HG03097 (cell line): ENCODE results near the gene AVEN.

Experiments used
- ATAC-seq: cut with Tn5 transposase; IDR thresholded peaks from one replicate; pipeline ENCODE4 v1.9.1; 2021; ENCODE audit not compliant: unreplicated experiment, low FRiP score

The AVEN gene

DNA sequence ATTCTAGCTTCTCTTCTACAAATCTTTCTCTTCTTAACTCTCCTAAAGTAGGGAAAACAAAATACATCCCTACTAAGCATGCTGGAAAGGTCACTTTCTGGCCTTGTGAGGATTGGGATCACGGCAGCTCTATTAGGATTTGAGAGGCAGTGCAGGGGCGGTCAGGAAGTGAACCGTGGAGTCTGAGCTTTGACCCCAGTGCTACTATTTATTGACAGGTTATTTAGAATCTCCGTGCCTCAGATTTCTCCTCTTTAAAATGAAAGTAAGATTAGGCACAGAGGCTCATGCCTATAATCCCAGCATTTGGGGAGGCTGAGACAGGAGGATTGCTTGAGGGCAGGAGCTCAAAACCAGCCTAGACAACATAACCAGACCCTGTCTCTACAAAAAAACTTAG, 112.7 kb downstream of the AVEN start:
- ATAC-seq: no peak

DNA sequence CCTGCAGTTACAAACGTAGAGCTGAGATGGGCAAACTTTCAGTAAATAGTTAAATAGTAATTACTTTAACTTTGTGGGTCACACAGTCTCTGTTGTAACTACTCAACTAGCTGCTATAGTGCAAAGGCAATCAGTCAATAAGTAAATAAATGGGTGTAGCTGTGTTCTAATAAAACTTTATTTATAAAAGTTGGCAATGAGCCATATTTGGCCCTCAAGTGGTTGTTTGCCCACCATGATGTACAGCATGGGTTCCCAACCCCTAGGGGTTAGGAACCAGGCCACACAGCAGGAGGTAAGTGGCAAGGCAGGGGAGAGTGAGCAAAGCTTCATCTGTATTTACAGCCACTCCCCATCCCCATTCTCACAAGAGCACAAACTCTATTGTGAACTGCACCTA, 115.6 kb downstream of the AVEN start:
- no peak for ATAC-seq

DNA sequence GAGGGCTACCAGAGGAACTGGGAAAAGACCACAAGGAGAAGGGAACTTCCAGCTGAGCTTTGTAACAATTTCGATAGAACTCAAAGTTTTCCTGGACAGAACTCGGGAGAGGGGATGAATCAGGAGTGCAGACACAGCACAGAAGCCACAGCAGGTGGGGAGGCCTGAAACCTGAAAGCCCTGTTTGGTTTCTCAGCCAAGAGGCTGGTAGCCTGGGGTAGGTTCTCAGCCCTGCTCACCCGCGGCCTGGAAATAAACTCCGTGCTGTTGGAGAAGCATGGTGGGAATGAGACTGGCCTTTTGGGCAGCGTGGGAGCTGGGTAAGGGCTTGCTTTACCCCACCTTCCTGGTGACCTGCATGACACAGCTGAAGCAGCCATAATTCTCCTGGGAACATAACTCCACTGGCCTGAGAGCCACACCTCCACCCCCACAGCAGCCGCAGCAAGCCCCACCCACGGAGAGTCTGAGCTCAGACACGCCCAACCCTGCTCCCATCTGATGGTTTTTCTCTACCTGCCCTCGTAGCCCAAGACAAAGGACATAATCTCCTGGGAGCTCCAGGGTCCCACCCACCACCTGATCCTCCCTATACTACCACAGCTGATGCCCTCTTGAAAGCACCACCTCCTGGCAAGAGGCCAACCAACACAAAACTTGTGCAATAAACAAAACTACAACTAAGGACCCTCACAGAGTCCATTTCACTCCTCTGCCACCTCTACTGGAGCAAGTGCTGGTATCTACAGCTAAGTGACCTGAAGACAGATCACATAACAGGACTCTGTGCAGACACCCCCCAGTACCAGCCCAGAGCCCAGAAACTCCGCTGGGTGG, 123.2 kb downstream of the AVEN start:
- no peak for ATAC-seq

DNA sequence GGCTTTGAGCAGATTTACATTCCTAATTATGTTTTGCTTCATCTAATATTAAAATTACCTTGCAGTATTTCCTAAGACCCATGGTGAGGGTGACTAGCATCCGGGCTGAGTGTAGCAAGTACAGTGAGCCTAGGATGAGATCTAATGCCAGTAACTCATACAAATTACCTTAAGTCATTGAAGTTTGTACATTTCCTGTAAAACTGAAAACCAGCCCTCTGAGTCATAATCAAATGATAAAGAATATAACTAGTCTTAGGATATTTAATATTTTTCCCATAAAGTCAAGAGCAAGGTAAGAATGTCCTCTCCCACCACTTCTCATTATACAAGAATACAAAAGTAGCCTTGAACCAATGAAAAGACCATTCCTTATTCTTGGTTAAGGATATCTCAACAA, 125.5 kb downstream of the AVEN start:
- ATAC-seq: no peak

DNA sequence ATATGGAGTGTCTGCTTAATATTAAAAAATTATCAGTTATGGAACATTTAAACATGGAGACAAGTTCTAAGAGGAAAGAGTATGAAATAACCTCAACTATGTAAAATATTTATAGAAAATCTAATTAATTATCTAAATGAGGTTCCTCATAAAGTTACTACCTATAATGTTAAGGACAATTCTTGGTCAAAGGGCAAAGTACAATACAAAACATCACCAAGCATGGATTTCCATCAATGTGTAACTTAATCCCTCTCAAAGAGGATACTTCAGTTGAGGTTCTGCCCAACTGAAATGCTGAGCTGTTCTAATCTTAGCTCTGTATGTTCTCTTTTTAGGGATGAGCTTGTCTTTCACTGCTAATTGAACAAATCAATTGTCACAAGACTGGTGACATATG, 126.7 kb downstream of the AVEN start:
- no peak for ATAC-seq

DNA sequence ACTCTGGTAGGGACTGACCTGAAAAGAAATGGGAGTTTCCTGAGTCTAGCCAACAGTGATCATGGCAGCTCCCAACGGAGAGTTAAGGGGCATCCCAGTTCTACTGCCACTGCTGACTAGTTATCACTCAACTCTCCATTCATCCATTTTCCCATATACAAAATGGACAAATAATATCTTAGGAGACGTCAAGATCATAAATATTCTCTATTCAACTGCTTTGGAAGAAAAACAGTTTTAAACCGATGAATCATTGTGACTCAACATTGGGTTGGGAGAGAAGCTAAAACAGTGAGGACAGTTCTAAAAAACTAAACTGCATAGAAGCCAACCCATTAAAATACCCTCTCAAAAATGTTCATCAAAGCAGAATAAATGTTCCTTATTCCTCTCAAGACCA, 128.3 kb downstream of the AVEN start:
- ATAC-seq: no peak

DNA sequence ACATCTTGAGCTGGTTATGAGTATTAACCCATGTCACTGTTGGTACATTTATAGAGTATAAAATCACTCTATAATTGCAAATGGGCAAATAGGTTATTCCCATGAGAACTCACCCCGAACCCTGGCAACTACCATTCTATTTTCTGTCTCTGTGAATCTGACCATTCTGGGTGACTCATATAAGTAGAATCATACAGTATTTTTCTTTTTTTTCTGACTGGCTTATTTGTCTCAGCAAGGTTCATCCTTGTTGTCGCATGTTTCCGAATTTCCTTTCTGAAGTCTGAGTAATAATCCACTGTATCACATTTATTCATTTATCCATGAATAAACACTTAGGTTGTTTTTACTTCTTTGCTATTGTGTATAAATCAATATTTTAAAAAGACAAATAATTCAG, 130.6 kb downstream of the AVEN start:
- ATAC-seq: no peak

DNA sequence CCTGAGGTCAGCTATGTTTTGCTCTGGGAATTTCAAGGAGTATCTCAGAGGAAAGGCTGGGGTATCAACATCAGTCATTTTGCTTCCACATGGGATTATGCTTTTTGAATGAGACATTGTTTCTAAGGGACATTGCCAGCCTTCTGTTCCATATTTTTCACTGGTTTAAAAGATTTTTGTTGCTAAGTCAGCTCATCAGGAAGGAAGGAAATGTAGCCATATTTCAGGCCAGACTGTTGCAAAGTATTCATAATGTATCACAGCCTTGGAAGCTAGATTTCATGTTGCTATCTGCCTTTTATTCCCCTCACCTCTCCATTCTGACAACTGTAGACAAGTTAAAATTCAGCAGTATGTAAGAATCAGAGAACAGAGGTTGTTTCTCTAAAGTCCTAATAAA, 131.7 kb downstream of the AVEN start:
- no peak for ATAC-seq

DNA sequence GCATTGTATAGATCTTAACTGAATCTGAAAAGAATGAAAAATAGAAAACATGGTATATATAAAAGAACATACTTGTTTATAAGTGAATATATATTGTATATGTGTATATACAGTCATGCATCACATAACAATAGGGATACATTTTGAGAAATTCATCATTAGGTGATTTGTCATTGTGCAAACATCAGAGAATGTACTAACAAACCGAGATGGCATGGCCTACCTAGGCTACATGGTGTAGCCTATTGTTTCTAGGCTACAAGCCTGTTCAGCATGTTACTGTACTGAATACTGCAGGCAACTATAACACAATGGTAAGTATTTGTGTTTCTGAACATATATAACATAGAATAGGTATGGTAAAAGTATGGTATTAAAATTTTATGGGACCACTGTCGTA, 135.3 kb downstream of the AVEN start:
- ATAC-seq: no peak

DNA sequence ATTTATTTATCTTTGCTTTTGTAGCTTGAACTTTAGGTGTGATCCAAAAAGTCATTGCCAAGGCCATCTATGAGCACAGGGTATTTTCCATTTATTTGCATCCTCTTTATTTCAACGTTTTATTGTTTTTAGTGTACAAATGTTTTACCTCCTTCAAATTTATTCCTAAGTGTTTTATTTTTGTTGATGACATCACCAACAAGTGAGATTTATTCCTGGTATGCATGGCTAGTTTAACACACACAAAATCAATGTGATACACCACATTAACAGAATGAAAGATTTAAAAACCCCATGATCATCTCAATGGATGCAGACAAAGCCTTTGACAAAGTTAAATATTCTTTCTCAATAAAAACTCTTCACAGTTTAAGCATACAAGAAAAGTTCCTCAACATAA, 137.0 kb downstream of the AVEN start:
- ATAC-seq: no peak

DNA sequence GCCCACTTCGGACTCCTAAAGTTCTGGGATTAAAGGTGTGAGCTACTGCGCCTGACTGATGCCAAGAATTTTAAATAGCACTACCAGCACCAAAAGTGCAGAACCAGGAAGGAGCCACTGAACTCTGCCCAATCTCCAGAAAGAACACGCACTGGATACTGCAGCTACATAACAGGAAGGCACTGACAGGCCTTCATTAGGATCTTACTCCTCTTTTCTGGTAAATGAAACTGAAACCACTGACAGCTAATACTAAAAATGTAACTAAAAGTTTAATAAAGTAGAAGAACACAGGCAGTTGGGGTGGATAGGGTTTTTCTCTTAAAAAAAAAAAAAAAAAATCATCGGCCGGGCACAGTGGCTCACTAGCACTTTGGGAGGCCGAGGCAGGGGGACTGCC, 144.8 kb downstream of the AVEN start:
- ATAC-seq: peak; percentile 74

DNA sequence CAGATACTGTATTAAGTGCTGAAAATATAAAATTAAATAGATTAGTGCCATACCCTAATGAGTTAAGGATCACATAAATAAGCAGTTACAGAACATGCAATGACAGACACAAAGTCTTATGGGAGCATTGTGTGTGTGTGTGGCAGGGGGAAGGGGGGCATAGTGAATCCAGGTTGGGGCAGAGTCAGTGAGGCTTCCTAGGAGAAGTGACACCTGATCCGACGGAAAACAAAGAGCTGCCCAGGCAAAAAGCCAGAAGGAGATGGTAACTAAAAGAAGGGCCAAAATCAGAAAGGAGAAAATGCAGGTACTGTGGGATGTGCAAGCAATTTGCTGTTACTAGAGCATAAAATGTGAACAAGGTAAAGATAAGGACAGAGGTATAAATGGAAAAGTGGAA, 150.8 kb downstream of the AVEN start:
- no peak for ATAC-seq

DNA sequence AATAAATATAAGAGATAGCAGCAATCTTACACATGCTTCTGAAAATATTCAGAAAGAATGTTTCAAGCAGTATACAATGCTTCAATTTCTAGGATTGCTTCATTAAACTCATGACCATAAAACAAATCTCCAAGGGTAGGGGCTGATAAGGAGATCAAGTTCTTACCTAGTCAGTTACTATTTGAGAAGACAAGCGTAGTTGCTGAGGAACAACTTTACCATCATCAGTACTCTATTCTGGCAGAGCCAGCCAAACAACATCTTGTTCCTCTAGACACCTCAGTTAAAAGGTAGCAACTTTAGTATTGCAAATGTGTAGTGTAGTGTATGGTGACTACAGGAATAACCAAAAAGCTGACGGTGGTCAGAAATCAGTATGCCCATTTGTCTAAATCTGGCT, 156.1 kb downstream of the AVEN start:
- ATAC-seq: no peak

DNA sequence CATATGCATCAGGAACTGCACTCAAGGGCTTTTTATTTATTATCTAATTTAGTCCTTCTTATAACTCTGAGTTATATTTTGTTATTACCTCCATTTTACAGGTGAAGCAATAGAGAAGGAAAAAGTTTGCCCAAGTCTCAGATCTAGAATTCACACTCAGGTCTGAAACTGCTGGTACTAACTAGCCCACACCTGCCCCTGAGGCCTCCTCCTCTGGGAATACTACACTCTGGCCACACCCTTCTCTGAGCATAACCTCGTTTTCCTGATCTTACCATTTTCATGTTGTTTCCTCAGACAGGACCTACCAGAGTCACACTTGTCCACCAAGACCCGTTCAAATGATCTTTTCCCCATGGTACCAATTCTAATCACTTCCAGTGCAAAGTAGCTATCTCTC, 164.8 kb downstream of the AVEN start:
- ATAC-seq: no peak

DNA sequence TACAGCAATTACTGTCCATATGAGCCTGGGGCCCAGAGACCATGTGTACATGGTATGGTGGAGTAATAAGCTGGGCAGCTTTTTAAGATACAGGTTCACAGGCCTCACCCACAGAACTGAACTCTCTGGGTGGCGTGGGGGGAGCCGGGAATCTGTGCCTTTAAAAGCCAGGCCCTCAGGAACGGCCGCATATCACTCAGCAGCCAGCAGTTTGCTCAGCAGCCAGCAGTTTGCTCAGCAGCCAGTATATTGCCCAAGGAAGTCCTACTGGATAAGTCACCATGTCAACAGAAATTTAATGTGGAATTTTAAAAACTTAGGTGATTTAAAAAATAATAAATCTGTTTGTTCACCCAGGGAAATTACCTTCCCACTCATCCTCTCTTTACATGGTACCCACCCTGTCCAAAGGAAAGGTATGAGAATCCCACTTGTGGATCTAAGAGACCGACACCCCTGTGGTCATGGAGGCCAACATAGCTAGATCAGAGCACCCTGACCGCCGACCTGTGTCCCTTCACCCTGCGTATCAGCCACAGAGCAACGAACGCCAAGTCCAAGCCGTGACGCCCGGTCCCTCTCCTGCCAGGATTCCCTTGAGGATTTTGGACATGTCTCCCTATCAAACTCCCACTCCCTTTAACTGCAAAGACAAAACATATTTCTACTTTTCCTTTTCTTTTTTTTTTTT, 166.4 kb downstream of the AVEN start:
- ATAC-seq: no peak

DNA sequence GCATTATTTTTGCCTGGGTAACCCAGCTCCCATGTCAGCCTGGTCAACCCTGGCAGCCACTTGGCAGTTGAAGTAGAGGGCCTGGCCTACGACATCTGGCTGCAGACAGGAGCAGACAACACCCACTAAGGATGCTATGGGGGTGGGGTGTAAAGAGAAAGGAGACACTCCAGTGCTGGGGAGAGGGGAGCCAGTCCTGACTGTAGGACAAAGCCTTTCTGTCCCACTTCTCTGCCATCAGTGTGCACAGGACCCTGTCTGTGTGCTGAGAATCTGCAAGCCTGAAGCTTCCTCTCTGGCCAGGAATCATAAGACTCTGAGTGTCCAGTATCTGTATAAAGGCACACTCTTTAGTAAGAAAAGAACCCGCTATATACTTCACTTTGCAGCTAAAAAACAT, 167.0 kb downstream of the AVEN start:
- no peak for ATAC-seq

DNA sequence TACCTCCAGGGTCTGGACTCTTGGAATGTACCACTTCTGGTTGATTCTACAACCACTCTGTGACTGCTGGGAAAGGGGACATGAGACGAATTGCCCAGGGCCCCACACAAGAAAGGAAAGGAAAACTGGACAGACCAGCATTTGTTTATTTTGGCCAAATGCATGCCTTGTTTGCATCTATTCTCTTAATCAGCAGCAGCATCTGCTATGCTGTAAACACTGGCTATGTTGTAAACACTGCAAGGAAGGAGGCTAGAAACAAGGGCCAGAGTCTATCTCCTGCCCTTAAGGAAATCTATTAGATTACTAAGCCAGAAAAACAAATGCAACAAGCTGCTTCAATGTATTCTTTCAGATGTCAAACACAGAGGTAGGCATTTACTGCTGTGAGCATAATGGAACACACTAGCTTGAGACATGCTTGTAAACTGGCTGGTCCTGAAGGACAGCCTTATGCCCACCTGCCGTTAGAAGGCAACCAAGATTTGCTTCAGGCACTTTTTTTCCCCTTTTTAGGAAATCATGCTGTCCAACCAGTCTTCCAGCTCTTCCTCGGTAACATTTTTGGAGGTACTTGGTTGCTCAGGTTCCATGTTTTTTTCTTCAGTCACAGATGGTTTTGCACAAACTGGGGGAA, 172.8 kb downstream of the AVEN start:
- ATAC-seq: no peak

DNA sequence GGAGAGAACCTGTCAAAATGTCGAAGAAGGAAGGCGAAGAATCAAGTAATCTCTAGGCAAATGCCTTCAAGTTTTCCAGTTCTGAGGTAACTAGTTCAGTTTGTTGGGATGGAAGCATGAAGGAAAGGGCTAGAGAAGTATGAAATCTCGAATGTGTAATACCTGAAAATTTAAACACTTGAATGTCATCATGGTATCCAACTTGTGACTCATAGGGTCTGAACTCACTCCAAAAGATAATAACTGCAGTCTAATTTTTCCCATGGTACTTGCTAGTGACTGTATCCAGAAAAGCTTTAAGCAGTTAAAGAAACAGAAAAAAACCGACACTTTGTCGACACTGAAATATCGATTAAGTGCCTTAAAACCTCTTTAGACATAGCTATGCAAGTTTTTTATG, 173.6 kb downstream of the AVEN start:
- no peak for ATAC-seq

DNA sequence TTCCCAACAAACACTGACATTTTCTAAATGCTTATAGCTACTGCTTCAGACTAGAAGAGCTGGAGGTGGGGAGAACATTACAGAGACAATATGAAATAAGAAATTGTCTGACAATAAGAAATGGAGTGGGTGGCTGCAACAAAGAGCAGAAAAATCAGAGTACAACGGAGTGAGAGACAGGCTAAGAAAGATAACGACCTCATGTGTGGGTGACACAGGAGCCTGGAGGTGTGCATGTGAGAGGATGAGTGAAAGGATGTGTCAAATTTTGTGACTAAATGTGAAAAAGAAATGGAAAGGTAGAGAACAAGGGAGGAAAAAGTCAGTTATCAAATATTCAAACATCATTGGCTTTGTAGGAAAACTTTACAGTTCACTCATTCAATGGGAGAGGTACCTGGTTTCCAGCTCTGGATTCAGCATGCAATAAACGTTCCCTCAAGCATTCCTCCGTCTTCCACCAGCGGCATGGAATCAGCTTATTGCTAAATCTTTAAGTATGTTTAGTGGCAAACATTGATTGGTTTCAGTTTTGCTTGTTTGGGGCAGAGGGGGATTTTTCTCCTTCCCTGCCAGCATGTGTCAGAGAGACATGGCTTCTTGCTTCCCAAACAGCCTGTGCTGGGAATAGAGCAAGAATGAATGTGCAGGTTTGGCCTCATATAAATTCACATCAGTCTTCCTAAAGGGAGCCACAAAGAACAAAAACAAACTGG, 174.5 kb downstream of the AVEN start:
- no peak for ATAC-seq

DNA sequence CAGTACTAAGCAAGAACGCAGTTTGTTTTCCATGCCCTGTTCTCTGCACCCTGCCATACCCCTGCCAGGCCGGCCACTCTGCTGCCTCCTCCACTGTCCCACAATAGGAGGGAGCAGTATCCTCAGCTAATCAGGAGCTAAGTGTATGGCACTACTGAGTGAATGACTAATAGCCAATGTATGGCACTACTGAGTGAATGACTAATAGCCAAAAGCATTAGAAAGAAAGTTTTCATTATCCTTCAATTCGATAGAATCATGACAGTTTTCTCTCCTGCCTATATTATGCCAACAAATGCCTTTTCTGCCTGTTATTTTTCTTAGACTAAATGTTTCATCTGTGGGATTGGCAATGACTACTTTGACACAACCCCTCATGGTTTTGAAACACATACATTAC, 178.2 kb downstream of the AVEN start:
- no peak for ATAC-seq

DNA sequence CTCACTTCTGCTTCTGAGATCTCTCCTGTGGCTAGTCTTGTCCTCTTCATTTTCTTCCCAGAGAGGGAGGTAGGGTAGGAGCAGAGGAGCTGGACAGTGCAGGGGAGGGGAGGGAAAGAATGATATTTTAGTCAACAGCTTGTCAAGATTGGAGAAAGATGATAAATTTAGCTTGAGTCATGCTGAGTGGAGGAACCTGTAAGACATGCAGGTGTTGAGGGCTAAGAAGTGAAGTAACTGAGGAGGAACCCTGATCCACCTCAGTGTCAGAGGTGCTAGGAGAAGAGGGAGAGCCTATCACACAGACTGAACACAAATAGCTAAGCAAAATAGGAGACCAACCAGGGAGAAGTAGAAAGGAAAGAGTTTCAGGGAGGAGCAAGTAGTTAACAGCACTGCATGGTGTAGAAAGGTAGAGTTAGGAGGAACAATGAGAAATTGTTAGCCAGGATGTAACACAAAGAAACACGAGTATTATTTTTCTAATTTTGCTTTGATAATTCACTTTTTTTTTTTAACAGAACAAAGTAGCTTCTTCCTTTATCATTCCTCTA, 178.9 kb downstream of the AVEN start:
- no peak for ATAC-seq
